ENCODE measurements around the gene DRAM1. TPM values are rescaled to one million over a fixed set of nuclear protein-coding genes. Genes with fewer than 3 reads are reported as not detected.
"Not testable (repeated sequence)": the region's sequence is repeated elsewhere in the genome, so short reads cannot be mapped to it uniquely, and the experiment has no call there.

DRAM1 gene
- total RNA-seq, 4 donors from 2014 or later, result 4.5 to 8.1 (median 5.9) TPM

DNA sequence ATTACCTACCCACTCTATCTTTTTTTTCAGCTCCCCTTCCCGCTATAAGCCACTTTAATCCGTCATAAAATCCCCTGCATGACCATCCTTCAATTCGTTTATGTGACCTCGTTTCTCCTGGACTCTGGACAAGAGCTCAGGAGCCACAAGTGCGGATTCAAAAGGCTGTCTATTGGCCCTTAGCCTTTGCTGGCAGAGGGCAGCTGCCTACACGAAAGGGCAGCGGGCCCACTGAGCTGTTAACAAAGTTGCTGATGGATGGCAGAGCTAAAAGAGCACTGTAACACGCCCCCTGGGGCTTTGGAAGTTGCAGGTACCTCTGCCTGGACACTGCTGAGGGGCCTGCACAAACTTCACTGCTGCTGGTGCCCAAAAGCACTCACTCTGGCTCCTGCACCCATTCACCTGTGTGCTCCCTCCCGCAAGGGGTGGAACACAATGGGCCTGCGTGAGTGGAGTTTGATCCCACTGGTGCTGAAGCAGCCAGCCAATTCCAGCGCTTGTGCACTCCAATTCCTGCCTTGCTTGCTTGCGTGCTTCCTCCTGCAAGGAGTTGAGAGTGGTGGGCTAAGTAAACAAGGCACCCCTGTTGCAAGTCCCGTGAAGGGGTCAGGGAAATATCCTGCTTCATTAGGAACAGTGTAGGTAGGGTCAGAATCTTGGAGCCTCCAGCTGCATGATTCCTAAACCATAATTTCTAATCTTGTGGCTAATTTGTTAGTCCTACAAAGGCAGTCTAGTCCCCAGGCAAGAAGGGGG, 10.6 kb upstream of the DRAM1 start:
- intact Hi-C loops (cut with DNase I; ENCODE audit: low total_unique reads), result no loop called here
- 78% methylated on average over 13 of the region's 13 CpGs for WGBS, 2 donors
- no peak for TF ChIP-seq POLR2A (IDR thresholded peaks at IDR 0.05)
- TF ChIP-seq, protein P1, sequence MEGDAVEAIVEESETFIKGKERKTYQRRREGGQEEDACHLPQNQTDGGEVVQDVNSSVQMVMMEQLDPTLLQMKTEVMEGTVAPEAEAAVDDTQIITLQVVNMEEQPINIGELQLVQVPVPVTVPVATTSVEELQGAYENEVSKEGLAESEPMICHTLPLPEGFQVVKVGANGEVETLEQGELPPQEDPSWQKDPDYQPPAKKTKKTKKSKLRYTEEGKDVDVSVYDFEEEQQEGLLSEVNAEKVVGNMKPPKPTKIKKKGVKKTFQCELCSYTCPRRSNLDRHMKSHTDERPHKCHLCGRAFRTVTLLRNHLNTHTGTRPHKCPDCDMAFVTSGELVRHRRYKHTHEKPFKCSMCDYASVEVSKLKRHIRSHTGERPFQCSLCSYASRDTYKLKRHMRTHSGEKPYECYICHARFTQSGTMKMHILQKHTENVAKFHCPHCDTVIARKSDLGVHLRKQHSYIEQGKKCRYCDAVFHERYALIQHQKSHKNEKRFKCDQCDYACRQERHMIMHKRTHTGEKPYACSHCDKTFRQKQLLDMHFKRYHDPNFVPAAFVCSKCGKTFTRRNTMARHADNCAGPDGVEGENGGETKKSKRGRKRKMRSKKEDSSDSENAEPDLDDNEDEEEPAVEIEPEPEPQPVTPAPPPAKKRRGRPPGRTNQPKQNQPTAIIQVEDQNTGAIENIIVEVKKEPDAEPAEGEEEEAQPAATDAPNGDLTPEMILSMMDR (IDR thresholded peaks at IDR 0.05), result no peak
- no peak for DNase-seq (ENCODE audit: low spot score in 2 of 2)
- no peak overlapping the region for H3K4me3 ChIP-seq (ENCODE audit: low read depth, poor library complexity, severe bottlenecking)

DNA sequence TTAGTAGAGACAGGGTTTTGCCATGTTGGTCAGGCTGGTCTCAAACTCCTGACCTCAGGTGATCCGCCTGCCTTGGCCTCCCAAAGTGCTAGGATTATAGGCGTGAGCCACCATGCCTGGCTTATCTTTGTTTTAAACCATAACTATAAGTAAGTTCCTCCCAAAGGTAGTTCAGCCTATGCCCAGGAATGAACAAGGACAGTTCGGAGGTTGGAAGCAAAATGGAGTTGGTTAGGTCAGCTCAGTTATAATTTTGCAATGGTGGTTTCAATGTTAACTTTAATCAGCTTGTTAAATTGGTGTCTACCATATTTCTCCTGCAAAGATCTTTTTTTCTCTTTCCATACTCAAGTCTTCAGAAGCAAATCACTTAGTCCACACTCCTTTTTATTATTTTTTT, 9.8 kb upstream of the DRAM1 start:
- H3K4me3 ChIP-seq (ENCODE audit: low read depth, poor library complexity, severe bottlenecking); intact Hi-C loops (cut with DNase I; ENCODE audit: low total_unique reads); DNase-seq (ENCODE audit: low spot score in 2 of 2): not testable (repeated sequence)
- 96 to 98% methylated on average over 3 of the region's 3 CpGs for WGBS, 2 donors

DNA sequence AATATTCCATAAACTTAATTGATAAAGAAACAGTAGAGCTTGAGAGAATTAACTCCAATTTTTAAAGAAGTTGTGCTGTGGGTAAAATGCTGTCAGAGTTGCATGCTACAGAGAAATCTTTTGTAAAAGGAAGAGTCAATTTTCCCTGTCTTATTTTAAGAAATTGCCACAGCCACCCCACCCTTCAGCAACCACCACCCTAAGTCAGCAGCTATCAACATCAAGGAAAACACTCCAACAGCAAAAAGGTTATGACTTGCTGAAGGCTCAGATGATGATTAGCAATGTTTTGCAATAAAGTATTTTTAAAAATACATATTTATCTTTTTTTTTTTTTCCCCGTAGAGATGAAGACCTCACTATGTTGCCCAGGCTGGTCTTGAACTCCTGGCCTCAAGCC, 6.5 kb upstream of the DRAM1 start:
- no peak for TF ChIP-seq POLR2A (IDR thresholded peaks at IDR 0.05)
- TF ChIP-seq, protein P1 (IDR thresholded peaks at IDR 0.05), result no peak
- WGBS, 2 donors, result 58 to 62% methylated on average over 1 of the region's 1 CpG
- no peak overlapping the region for H3K4me3 ChIP-seq (ENCODE audit: low read depth, poor library complexity, severe bottlenecking)
- no peak for DNase-seq (ENCODE audit: low spot score in 2 of 2)
- intact Hi-C loops (cut with DNase I; ENCODE audit: low total_unique reads), result no loop called here

DNA sequence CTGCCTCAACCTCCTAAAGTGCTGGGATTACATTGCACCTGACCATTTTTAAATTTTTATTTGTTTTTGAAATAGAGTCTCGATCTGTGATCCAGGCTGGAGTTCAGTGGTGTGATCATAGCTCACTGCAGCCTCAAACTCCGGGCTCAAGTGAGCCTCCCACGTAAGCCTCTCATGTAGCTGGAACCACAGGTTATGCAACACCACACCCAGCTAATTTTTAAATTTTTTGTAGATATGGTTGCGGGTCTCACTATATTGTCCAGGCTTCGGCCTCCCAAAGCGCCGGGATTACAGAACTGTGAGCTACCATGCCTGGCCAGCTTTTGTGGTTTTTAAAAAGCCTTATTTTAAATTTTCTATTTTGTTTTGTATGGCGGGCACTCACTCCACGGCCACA, 2.2 kb upstream of the DRAM1 start:
- 90 to 92% methylated on average over 9 of the region's 9 CpGs for WGBS, 2 donors
- TF ChIP-seq, protein P1 (IDR thresholded peaks at IDR 0.05), result no peak
- intact Hi-C loops (cut with DNase I; ENCODE audit: low total_unique reads), result no loop called here
- no peak overlapping the region for H3K4me3 ChIP-seq (ENCODE audit: low read depth, poor library complexity, severe bottlenecking)
- peak in 1 of 2 donors; percentile 71 for DNase-seq (ENCODE audit: low spot score in 2 of 2)

DNA sequence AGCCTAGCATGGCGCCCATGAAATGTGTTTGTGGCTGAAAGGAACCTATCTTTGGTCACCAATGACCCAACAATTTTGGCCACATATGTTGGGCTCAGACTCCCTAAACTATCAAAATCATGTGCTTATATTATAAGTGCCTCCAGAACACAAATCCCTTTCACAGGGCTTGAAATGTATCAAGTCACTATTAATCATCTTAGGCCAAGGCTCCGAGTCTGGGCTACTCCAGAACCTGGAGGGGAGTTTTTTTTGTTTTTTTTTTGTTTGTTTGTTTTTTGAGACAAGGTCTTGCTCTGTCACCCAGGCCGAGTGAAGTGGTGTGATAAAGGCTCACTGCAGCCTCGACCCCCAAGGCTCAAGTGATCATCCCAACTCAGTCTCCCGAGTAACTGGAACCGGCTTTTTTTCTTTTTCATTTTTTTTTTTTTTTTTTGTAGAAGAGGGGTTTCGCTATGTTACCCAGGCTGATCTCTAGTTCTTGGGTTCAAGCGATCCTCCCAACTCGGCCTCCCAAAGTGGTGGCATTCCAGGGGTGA, 989 bp upstream of the DRAM1 start:
- no peak for DNase-seq (ENCODE audit: low spot score in 2 of 2)
- WGBS, 2 donors, result 37 to 39% methylated on average over 9 of the region's 9 CpGs
- TF ChIP-seq, protein P1 (IDR thresholded peaks at IDR 0.05), result no peak
- TF ChIP-seq POLR2A (IDR thresholded peaks at IDR 0.05), result no peak
- intact Hi-C loops (cut with DNase I; ENCODE audit: low total_unique reads), result no loop called here
- no peak overlapping the region for H3K4me3 ChIP-seq (ENCODE audit: low read depth, poor library complexity, severe bottlenecking)

DNA sequence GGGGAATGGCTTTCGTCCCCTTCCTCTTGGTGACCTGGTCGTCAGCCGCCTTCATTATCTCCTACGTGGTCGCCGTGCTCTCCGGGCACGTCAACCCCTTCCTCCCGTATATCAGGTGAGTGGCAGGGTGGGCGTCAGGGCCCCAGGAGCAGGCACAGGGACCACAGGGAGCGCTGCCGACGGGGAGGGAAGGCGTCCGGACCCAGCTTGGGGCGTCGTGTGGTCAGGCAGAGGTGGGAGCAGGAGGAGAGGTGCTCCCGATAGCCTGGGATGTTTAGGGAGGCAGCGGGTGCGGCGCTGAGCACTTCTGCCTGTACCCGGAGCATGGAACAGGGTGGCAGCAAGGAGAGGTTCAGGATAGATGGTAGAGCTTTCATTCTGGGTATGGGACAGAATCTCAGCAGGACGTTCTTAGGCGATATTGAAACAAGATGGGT, 444 bp downstream of the DRAM1 start:
- intact Hi-C loops (cut with DNase I; ENCODE audit: low total_unique reads), result no loop called here

More for the DNA sequence above, 444 bp downstream of the DRAM1 start:
- TF ChIP-seq, protein P1 (IDR thresholded peaks at IDR 0.05), result no peak
- TF ChIP-seq POLR2A (IDR thresholded peaks at IDR 0.05), result no peak
- WGBS, 2 donors, result 0 to 2% methylated on average over 13 to 18 of the region's 24 CpGs
- peak overlapping the region; percentile 92 for H3K4me3 ChIP-seq (ENCODE audit: low read depth, poor library complexity, severe bottlenecking)
- DNase-seq (ENCODE audit: low spot score in 2 of 2), result no peak

All from lower leg skin (tissue), 4 donors.